Mononuclear cell (primary cell): ENCODE results near the gene SATL1. TPM values are rescaled to one million over a fixed set of nuclear protein-coding genes. Genes with fewer than 3 reads are reported as not detected.
"Not testable (repeated sequence)": the region's sequence is repeated elsewhere in the genome, so short reads cannot be mapped to it uniquely, and the experiment has no call there.

Source experiments
- H3K27me3 ChIP-seq: 2 replicates; pipeline ENCODE4 v1.6.0; 2011; ENCODE audit warnings: low read length, control low read depth; ENCODE audit not compliant: insufficient read depth
- H3K4me1 ChIP-seq: 2 replicates; pipeline ENCODE4 v1.5.1; 2011; ENCODE audit warnings: mild to moderate bottlenecking, low read length, control low read depth; ENCODE audit not compliant: insufficient read depth
- H3K4me3 ChIP-seq: 2 replicates; pipeline ENCODE4 v1.5.1; 2011; ENCODE audit warnings: mild to moderate bottlenecking, low read length, moderate library complexity
- H3K9me3 ChIP-seq: 2 replicates; pipeline ENCODE4 v1.5.1; 2011; ENCODE audit warnings: low read depth, mild to moderate bottlenecking, control low read depth, low read length
- total RNA-seq: library from RNA; depleted of rRNA; stranded (reverse); fragments of >200 nt; gene quantifications from one replicate; pipeline ENCODE4 v1.2.3, GENCODE V29; 2012

SATL1 gene
- total RNA-seq, 1 donor: not detected

GRCh38 chrX:85136409-85136808 lies 107.2 kb downstream of the SATL1 start:
- Histone ChIP-seq H3K4me1 (no peaks in the 10 kb centered on the region), H3K27me3 (no peaks in the 10 kb centered on the region), H3K4me3 (no peak overlapping the region), H3K9me3 (no peaks in the 10 kb centered on the region)

- Histone ChIP-seq H3K4me3 (no peak overlapping the region), H3K4me1 (no peaks in the 10 kb centered on the region), H3K9me3 (no peaks in the 10 kb centered on the region), H3K27me3 (no peaks in the 10 kb centered on the region)
Observed at GRCh38 chrX:85115252-85115651, 128.3 kb downstream of the SATL1 start.

- Histone ChIP-seq H3K4me1 (no peaks in the 10 kb centered on the region), H3K4me3 (no peak overlapping the region), H3K27me3 (no peaks in the 10 kb centered on the region), H3K9me3 (no peaks in the 10 kb centered on the region)
Observed at GRCh38 chrX:85114776-85115175, 128.8 kb downstream of the SATL1 start.

GRCh38 chrX:85114171-85114570 lies 129.4 kb downstream of the SATL1 start:
- H3K27me3 ChIP-seq: no peaks in the 10 kb centered on the region
- no peak overlapping the region for H3K4me3 ChIP-seq
- H3K4me1 ChIP-seq: no peaks in the 10 kb centered on the region
- H3K9me3 ChIP-seq: no peaks in the 10 kb centered on the region

- H3K4me3 ChIP-seq: no peak overlapping the region
Observed at GRCh38 chrX:85113746-85114145, 129.8 kb downstream of the SATL1 start.

GRCh38 chrX:85112293-85112692 lies 131.3 kb downstream of the SATL1 start:
- H3K4me1 ChIP-seq: no peaks in the 10 kb centered on the region
- H3K9me3 ChIP-seq: no peaks in the 10 kb centered on the region
- no peak overlapping the region for H3K4me3 ChIP-seq
- no peaks in the 10 kb centered on the region for H3K27me3 ChIP-seq

More at GRCh38 chrX:85113746-85114145, 129.8 kb downstream of the SATL1 start:
- H3K27me3 ChIP-seq: no peaks in the 10 kb centered on the region
- H3K9me3 ChIP-seq: no peaks in the 10 kb centered on the region
- H3K4me1 ChIP-seq: no peaks in the 10 kb centered on the region

- Histone ChIP-seq H3K9me3 (no peaks in the 10 kb centered on the region), H3K27me3 (no peaks in the 10 kb centered on the region), H3K4me3 (no peak overlapping the region)
Observed at GRCh38 chrX:85111347-85111746, 132.2 kb downstream of the SATL1 start.

GRCh38 chrX:85109235-85109634 lies 134.3 kb downstream of the SATL1 start:
- Histone ChIP-seq H3K27me3 (no peaks in the 10 kb centered on the region), H3K4me1 (no peaks in the 10 kb centered on the region), H3K9me3 (no peaks in the 10 kb centered on the region), H3K4me3 (no peak overlapping the region)

More at GRCh38 chrX:85111347-85111746, 132.2 kb downstream of the SATL1 start:
- H3K4me1 ChIP-seq: no peaks in the 10 kb centered on the region

GRCh38 chrX:85108165-85108564 lies 135.4 kb downstream of the SATL1 start:
- Histone ChIP-seq H3K4me3 (no peak overlapping the region), H3K4me1 (no peaks in the 10 kb centered on the region), H3K27me3 (no peaks in the 10 kb centered on the region), H3K9me3 (no peaks in the 10 kb centered on the region)

- Histone ChIP-seq H3K4me1 (no peaks in the 10 kb centered on the region), H3K9me3 (no peaks in the 10 kb centered on the region), H3K4me3 (no peak overlapping the region), H3K27me3 (no peaks in the 10 kb centered on the region)
Observed at GRCh38 chrX:85107407-85107806, 136.2 kb downstream of the SATL1 start.

GRCh38 chrX:85089321-85089840 lies 154.2 kb downstream of the SATL1 start:
- Histone ChIP-seq H3K27me3 (no peaks in the 10 kb centered on the region), H3K4me1 (no peaks in the 10 kb centered on the region), H3K4me3 (no peak overlapping the region), H3K9me3 (no peaks in the 10 kb centered on the region)

- H3K4me1 ChIP-seq: no peaks in the 10 kb centered on the region
- no peaks in the 10 kb centered on the region for H3K27me3 ChIP-seq
- H3K9me3 ChIP-seq: no peaks in the 10 kb centered on the region
- H3K4me3 ChIP-seq: no peak overlapping the region
Observed at GRCh38 chrX:85084770-85085393, 158.7 kb downstream of the SATL1 start.

- H3K4me3 ChIP-seq, H3K9me3 ChIP-seq, H3K27me3 ChIP-seq, H3K4me1 ChIP-seq: not testable (repeated sequence)
Observed at GRCh38 chrX:85077247-85077646, 166.3 kb downstream of the SATL1 start.

- H3K4me3 ChIP-seq: no peak overlapping the region
- no peaks in the 10 kb centered on the region for H3K4me1 ChIP-seq
- no peaks in the 10 kb centered on the region for H3K27me3 ChIP-seq
- no peaks in the 10 kb centered on the region for H3K9me3 ChIP-seq
Observed at GRCh38 chrX:85065512-85066198, 177.9 kb downstream of the SATL1 start.

- Histone ChIP-seq H3K4me3 (no peak overlapping the region), H3K27me3 (no peaks in the 10 kb centered on the region), H3K9me3 (no peaks in the 10 kb centered on the region), H3K4me1 (no peaks in the 10 kb centered on the region)
Observed at GRCh38 chrX:85052636-85053343, 190.8 kb downstream of the SATL1 start.
